G401 (cell line): Measurements from ENCODE around the gene CHMP3. TPM values are rescaled to one million over a fixed set of nuclear protein-coding genes. Genes with fewer than 3 reads are reported as not detected.
"Not testable (repeated sequence)": the region's sequence is repeated elsewhere in the genome, so short reads cannot be mapped to it uniquely, and the experiment has no call there.

ENCODE experiments used
- DNase-seq: peaks from one replicate; pipeline ENCODE4 v3.0.0-alpha.2; 2015; ENCODE audit warnings: low spot score
- in situ Hi-C: cut with HindIII; loops from 2 replicates; pipeline ENCODE4 v1.10.0; 2016; ENCODE audit warnings: low sequenced_read_pairs, mixed read lengths
- total RNA-seq: library from RNA; depleted of rRNA; stranded (reverse); fragments of >200 nt; shearing (Covaris generic); gene quantifications from 2 replicates; pipeline ENCODE4 v1.2.3, GENCODE V29; 2014

The CHMP3 gene
- total RNA-seq, 1 experiment from 2014 or later = 58.8 TPM

DNA sequence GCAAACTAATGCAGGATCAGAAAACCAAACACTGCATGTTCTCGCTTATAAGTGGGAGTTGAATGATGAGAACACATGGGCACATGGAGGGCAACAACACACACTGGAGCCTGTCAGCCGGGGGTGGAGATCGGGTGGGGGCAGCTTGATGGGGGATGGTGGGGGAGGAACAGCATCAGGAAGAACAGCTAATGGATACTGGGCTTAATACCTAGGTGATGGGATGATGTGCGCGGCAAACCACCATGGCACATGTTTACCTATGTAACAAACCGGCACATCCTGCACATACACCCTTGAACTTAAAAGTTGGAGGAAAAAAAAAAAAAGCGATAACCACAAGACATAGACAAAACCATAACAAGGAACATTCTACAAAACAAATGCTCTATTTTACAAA lies 10.4 kb downstream of the CHMP3 start:
- in situ Hi-C loops = no loop called here
- DNase-seq = no peak

DNA sequence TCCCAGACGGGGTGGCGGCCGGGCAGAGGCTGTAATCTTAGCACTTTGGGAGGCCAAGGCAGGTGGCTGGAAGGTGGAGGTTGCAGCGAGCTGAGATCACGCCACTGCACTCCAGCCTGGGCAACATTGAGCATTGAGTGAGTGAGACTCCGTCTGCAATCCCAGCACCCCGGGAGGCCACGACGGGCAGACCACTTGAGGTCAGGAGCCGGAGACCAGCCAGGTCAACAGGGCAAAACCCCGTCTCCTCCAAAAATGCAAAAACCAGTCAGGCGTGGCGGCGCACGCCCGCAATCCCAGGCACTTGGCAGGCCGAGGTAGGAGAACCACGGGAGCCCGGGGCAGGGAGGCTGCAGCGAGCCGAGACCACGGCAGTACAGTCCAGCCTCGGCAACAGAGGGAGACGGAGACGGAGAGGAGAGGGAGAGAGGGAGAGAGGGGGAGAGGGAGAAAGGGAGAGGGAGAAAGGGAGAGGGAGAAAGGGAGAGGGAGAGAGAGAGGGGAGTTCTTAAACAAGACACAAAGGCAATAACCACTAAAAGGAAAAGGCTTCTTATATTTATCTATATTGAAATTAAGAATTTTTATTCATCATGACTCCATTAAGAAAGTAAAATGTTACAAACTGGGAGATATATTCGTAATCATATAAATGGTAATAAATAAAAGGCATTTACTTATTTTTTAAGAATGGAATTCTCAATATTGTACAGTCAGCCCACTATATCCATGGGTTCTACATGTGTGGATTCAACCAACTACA lies 13.1 kb downstream of the CHMP3 start:
- in situ Hi-C loops, DNase-seq: not testable (repeated sequence)

DNA sequence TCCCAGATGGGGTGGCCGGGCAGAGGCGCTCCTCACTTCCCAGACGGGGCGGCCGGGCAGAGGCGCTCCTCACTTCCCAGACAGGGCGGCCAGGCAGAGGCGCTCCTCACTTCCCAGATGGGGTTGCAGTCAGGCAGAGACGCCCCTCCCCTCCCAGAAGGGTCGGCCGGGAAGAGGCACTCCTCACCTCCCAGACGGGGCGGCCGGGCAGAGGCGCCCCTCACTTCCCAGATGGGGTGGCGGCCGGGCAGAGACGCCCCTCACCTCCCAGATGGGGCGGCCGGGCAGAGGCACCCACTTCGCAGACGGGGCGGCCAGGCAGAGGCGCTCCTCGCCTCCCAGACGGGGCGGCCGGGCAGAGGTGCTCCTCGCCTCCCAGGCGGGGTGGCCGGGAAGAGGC lies 13.8 kb downstream of the CHMP3 start:
- in situ Hi-C loops, DNase-seq: not testable (repeated sequence)

DNA sequence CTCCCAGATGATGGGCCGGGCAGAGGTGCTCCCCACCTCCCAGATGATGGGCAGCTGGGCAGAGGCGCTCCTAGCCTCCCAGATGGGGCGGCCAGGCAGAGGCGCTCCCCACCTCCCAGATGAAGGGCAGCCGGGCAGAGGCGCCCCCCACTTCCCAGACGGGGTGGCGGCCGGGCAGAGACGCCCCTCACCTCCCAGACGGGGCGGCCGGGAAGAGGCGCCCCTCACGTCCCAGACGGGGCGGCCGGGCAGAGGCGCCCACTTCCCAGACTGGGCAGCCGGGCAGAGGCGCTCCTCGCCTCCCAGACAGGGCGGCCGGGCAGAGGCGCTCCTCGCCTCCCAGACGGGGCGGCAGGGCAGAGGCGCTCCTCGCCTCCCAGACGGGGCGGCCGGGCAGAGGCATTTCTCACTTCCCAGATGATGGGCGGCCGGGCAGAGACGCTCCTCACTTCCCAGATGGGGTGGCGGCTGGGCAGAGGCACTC lies 14.3 kb downstream of the CHMP3 start:
- DNase-seq, in situ Hi-C loops: not testable (repeated sequence)

DNA sequence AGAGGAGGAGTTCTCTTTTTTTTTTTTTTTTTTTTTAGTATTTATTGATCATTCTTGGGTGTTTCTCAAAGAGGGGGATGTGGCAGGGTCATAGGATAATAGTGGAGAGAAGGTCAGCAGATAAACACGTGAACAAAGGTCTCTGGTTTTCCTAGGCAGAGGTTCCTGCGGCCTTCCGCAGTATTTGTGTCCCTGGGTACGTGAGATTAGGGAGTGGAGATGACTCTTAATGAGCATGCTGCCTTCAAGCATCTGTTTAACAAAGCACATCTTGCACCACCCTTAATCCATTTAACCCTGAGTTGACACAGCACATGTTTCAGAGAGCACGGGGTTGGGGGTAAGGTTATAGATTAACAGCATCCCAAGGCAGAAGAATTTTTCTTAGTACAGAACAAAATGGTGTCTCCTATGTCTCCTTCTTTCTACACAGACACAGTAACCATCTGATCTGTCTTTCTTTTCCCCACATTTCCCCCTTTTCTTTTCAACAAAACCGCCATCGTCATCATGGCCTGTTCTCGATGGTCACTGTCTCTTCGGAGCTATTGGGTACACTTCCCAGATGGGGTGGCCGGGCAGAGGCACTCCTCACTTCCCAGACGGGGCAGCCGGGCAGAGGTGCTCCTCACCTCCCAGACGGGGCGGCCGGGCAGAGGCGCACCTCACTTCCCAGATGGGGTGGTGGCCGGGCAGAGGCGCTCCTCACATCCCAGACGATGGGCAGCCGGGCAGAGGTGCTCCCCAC lies 14.9 kb downstream of the CHMP3 start:
- in situ Hi-C loops, DNase-seq: not testable (repeated sequence)

DNA sequence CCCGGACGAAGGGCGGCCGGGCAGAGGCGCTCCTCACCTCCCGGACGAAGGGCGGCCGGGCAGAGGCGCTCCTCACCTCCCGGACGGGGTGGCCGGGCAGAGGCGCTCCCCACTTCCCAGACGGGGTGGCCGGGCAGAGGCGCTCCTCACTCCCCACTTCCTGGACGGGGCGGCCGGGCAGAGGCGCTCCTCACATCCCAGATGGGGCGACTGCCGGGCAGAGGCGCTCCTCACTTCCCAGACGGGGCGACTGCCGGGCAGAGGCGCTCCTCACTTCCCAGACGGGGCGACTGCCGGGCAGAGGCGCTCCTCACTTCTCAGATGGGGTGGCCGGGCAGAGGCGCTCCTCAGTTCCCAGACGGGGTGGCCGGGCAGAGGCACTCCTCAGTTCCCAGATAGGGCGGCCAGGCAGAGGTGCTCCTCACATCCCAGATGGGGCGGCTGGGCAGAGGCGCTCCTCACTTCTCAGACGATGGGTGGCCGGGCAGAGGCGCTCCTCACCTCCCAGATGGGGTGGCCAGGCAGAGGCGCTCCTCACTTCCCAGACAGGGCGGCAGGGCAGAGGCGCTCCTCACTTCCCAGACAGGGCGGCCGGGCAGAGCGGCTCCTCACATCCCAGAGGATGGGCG lies 17.8 kb downstream of the CHMP3 start:
- in situ Hi-C loops, DNase-seq: not testable (repeated sequence)

DNA sequence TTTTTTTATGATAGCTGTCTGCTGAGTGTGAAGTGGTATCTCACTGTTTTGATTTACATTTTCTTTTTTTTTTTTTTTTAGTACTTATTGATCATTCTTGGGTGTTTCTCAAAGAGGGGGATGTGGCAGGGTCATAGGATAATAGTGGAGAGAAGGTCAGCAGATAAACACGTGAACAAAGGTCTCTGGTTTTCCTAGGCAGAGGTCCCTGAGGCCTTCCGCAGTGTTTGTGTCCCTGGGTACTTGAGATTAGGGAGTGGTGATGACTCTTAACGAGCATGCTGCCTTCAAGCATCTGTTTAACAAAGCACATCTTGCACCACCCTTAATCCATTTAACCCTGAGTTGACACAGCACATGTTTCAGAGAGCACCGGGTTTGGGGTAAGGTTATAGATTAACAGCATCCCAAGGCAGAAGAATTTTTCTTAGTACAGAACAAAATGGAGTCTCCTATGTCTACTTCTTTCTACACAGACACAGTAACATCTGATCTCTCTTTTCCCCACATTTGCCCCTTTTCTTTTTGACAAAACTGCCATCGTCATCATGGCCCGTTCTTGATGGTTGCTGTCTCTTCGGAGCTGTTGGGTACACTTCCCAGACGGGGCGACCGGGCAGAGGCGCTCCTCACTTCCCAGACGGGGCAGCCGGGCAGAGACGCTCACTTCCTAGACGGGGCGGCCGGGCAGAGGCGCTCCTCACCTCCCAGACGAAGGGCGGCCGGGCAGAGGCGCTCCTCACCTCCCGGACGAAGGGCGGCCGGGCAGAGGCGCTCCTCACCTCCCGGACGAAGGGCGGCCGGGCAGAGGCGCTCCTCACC lies 18.8 kb downstream of the CHMP3 start:
- DNase-seq, in situ Hi-C loops: not testable (repeated sequence)

DNA sequence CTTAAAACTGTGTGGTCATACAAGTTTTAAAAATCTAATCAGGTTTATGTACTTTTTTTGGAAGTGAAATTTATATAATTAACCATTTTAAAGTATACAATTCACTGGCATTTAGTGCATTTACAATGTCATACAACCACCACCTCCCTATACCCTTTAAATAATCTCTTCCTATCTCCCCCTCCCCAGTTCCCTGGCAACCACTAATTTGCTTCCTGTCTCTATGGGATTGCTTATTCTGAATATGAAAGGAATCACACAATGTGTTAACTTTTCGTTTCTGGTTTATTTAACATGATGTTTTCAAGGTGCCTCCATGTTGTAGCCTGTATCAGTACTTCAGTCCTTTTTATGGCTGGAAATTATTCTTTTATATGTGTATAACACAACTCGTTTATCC lies 19.4 kb downstream of the CHMP3 start:
- no peak for DNase-seq
- in situ Hi-C loops = no loop called here

DNA sequence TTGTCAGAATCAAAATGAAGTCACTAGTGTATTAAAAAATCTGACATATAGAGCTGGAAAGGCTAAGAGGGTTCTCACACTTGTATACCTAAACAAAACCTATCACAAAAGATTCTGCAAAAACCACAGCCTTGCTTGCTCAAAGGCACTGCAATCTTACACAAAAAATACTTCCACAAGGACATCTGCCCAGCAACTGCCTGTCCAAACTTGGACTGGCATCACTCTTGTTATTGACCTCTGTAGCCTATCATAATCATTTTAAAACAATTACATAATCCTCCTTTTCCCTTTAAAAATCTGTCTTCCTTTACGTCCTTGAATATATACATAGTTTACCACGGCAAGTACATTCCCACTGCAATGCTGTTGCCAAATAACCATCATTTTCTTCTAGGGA lies 19.9 kb downstream of the CHMP3 start:
- no peak for DNase-seq
- in situ Hi-C loops = no loop called here

DNA sequence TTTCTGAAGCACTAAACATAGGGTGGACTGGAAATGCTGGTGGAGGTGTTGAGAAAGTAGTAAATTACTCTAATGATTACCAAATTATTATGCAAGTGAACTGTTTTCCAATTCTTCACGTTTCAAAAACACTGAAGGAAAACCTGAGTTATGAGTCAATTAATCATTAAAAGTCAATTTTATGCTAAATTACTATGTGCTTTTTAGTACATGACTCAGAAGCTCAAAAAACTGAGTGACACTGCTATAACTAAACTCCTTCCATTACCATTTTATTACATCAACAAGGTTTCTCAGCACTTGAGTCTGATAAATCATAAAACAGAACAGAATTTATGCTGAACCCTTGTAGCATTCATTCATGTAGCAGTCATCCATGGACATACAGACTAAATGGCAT lies 20.4 kb downstream of the CHMP3 start:
- in situ Hi-C loops = no loop called here
- DNase-seq = no peak

DNA sequence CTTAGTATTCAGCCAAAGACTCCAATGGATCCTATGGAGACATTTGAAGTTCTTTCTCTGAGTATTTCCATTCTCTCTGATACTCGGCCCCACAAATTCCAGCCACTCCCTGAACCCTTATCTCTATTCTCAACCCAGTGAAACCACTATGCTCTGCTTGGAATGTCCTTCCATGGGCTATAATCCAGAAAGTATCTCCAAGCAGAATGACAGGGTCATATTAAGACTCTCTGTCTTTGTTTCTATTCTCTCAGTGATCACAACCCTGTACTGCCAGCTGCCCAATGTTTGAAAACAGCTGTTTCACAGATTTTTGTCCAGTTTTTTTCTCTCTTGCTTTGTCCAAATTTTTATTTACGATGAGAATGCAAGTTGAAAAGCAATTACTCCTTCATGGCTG lies 21.9 kb downstream of the CHMP3 start:
- no peak for DNase-seq

DNA sequence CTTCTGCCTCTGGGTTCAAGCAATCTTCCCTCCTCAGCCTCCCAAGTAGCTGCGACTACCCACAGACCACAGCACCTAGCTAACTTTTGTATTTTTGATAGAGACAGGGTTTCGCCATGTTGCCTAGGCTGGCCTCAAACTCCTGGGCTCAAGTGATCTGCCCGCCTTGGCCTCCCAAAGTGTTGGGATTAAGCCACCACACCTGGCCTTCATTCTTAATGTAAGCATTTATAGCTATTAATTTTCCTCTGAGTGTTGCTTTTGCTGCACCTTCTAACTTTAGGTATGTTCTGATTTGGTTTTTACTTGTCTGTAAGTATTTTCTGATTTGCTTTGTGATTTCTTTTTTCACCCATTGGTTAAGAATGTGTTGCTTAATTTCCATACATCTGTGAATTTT lies 29.7 kb downstream of the CHMP3 start:
- in situ Hi-C loops = no loop called here
- DNase-seq = no peak

More for the DNA sequence above, 21.9 kb downstream of the CHMP3 start:
- in situ Hi-C loops = no loop called here

DNA sequence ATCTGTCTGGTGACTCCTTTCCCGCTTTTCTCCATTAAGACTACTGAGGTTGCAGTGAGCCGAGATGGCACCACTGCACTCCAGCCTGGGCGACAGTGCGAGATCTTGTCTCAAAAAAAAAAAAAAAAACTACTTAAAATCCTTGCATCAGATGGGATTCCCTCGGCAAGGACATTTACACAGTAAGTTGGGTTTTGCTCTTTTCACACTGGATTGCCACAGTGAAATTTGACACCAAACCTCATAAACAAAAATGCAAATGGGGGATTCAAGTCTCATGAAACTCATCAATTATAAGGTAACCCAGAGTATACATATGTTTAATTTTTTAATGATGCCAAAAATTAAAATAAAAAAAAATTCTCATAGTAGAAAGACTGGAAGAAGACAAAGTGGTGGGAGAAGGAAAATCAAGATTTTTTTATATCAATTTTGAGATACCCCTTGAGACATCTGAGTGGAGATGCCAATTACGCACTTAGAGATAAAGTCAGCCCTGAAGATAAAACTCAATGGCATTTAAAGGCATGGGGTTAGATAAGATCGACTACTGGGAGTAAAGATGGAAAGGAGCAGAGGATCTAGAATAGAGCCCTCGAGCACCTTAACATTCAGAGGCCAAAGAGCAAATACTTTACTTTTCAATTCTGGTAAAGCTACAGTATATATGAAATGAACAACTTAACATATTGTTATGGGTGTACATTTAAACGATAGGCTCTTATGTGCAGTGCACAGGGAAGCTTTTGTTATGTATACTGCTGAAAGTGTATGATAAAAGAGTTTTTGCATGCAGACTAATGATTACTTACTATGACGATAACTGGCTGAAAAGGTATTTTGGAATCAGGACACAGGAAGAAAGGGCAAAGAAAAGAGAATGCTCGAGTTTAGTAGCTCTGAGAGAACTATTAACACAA lies 37.6 kb downstream of the CHMP3 start:
- in situ Hi-C loops = no loop called here

DNA sequence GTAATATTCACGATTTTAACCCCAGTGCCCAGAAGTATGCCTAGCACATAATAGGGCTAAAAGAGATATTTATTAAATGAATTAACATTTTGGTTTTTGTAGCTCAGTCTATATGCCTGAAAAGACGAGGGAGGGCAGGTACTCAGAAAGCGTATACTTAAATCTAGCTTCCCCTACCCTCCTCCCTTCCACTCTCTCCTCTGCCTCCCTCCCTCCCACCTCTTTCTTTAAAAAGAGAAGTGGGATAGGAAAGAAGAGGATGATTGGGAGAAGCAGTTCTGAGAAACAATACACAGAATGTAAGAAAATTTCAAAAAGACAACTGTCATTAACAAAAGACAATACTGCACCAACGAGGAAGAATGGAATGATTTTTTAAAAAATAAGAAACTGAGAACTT lies 39.8 kb downstream of the CHMP3 start:
- no peak for DNase-seq
- in situ Hi-C loops = no loop called here

More for the DNA sequence above, 37.6 kb downstream of the CHMP3 start:
- no peak for DNase-seq

DNA sequence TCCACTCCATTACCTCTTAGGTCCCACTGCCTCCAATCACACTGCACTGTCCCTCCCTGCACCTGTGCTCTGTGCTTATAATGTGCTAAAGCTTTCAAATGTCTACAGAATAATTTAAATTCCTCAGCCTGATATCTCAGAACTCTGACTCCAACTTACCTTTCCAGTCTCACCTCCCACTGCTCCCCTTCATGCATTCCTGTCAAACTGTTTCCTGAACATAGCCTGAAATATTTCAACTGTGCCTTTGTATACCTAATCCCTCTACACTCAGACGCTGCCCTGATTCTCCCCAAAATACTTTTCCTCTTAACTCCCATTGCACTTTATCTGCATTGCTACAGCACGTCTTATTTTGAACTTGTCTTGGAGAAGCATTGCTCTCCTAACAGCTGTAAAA lies 40.5 kb downstream of the CHMP3 start:
- in situ Hi-C loops = no loop called here
- no peak for DNase-seq

DNA sequence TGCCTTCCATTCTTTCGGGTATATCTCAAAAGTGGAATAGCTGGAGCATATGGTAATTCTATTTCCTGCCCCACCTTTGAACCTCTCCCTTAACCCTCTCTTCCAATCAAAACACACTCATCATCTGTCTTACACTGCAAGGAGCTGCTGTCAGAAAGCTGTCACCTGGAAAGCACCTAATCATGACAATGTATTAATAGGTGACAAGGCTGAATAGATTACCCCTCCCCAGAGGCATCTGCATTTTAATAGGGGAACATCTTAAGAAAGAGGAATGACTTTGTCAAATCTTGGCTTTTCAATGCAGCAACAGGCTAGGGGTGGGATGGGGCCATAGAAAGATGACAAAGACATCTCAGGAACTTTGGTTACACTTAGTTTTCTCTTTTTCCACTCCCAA lies 41.3 kb downstream of the CHMP3 start:
- in situ Hi-C loops = no loop called here
- no peak for DNase-seq

DNA sequence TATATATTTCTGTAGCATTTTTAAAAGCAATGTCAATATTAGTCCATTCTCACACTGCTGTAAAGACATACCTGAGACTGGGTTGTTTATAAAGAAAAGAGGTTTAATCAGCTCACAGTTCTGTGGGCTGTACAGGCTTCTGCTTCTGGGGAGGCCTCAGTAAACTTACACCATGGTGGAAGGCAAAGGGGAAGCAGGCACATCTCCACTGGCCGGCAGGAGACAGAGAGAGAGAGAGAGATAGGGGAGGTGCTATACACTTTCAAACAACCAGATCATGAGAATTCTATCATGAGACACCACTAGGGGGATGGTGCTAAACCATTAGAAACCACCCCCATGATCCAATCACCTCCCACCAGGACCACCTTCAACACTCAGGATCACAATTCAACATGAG lies 43.1 kb downstream of the CHMP3 start:
- in situ Hi-C loops = no loop called here
- DNase-seq = no peak

DNA sequence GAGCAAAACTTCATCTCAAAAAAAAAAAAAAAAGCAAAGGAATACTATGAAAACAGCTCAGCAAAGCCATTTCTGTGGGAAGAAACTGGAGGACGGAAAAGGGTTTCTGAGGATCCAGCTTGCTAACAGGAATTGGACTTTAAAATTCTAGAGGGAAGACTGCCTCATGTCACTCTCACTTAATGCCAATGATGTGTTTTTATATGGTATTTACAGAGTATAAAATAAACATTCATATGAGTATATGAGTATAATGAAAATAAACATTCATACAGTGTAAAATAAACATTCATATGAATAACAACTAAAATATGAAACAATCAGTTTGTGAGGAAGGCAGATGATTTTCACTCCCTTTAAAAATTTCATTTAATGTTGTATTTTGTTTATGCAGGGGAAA lies 43.9 kb downstream of the CHMP3 start:
- DNase-seq = no peak
- in situ Hi-C loops = no loop called here
